Rectal smooth muscle tissue (tissue), 1 donor: Measurements from ENCODE around the gene AGBL4.
"Not testable (repeated sequence)": the region's sequence is repeated elsewhere in the genome, so short reads cannot be mapped to it uniquely, and the experiment has no call there.

ENCODE experiments used
- H3K27ac ChIP-seq: one replicate; pipeline ENCODE4 v1.7.0; 2013; ENCODE audit warnings: low read depth, low read length, inconsistent platforms
- H3K27me3 ChIP-seq: one replicate; pipeline ENCODE4 v1.7.0; 2013; ENCODE audit warnings: low read length; ENCODE audit not compliant: control insufficient read depth, insufficient read depth
- H3K36me3 ChIP-seq: one replicate; pipeline ENCODE4 v1.7.0; 2013; ENCODE audit warnings: low read length; ENCODE audit not compliant: control insufficient read depth, insufficient read depth
- H3K4me1 ChIP-seq: one replicate; pipeline ENCODE4 v1.7.0; 2013; ENCODE audit warnings: low read length; ENCODE audit not compliant: control insufficient read depth, insufficient read depth
- H3K4me3 ChIP-seq: one replicate; pipeline ENCODE4 v1.7.0; 2013; ENCODE audit warnings: low read length
- H3K9ac ChIP-seq: one replicate; pipeline ENCODE4 v1.7.0; 2013; ENCODE audit warnings: low read length

AGBL4 gene

GRCh38 chr1:50023292-50024159 is at the start of gene AGBL4:
Gene AGBL4, minus strand, starts transcription at chr1:50023954.
- H3K36me3 ChIP-seq: no peaks in the 10 kb centered on the region
- no peaks in the 10 kb centered on the region for H3K4me1 ChIP-seq
- no peaks in the 10 kb centered on the region for H3K27me3 ChIP-seq
- no peak within 1 kb of the TSS for H3K27ac ChIP-seq
- peak within 1 kb of the TSS; percentile 47 for H3K9ac ChIP-seq
- peak within 1 kb of the TSS; percentile 72 for H3K4me3 ChIP-seq

GRCh38 chr1:50066806-50067205 is 43.1 kb upstream of the AGBL4 start:
- H3K4me3 ChIP-seq: no peak overlapping the region
- H3K36me3 ChIP-seq: no peaks in the 10 kb centered on the region
- no peaks in the 10 kb centered on the region for H3K27me3 ChIP-seq
- H3K4me1 ChIP-seq: no peaks in the 10 kb centered on the region
- H3K9ac ChIP-seq: no peak overlapping the region
- H3K27ac ChIP-seq: no peak overlapping the region

GRCh38 chr1:50060279-50060678 is 36.5 kb upstream of the AGBL4 start:
- no peak overlapping the region for H3K27ac ChIP-seq
- H3K4me1 ChIP-seq: no peaks in the 10 kb centered on the region
- H3K27me3 ChIP-seq: no peaks in the 10 kb centered on the region
- no peak overlapping the region for H3K4me3 ChIP-seq
- no peak overlapping the region for H3K9ac ChIP-seq
- H3K36me3 ChIP-seq: no peaks in the 10 kb centered on the region

GRCh38 chr1:50048791-50049190 is 25.0 kb upstream of the AGBL4 start:
- peaks cover 6% of the 10 kb centered on the region for H3K27me3 ChIP-seq
- no peak overlapping the region for H3K27ac ChIP-seq
- no peak overlapping the region for H3K4me3 ChIP-seq
- H3K9ac ChIP-seq: no peak overlapping the region
- no peaks in the 10 kb centered on the region for H3K4me1 ChIP-seq
- H3K36me3 ChIP-seq: no peaks in the 10 kb centered on the region

GRCh38 chr1:50047916-50048694 is 24.4 kb upstream of the AGBL4 start:
- Histone ChIP-seq H3K27me3 (peaks cover 6% of the 10 kb centered on the region), H3K9ac (no peak overlapping the region), H3K4me3 (no peak overlapping the region), H3K4me1 (no peaks in the 10 kb centered on the region), H3K36me3 (no peaks in the 10 kb centered on the region), H3K27ac (no peak overlapping the region)

GRCh38 chr1:50038237-50038809 is 14.6 kb upstream of the AGBL4 start:
- no peaks in the 10 kb centered on the region for H3K36me3 ChIP-seq
- no peaks in the 10 kb centered on the region for H3K27me3 ChIP-seq
- H3K27ac ChIP-seq: no peak overlapping the region
- no peak overlapping the region for H3K4me3 ChIP-seq
- no peaks in the 10 kb centered on the region for H3K4me1 ChIP-seq
- H3K9ac ChIP-seq: no peak overlapping the region

GRCh38 chr1:50027794-50028193 is 4.0 kb upstream of the AGBL4 start:
- H3K4me3 ChIP-seq: no peak overlapping the region
- no peaks in the 10 kb centered on the region for H3K36me3 ChIP-seq
- no peak overlapping the region for H3K27ac ChIP-seq
- no peaks in the 10 kb centered on the region for H3K27me3 ChIP-seq
- H3K4me1 ChIP-seq: no peaks in the 10 kb centered on the region
- no peak overlapping the region for H3K9ac ChIP-seq

GRCh38 chr1:49995734-49996133 is 28.0 kb downstream of the AGBL4 start:
- Histone ChIP-seq H3K4me1 (no peaks in the 10 kb centered on the region), H3K4me3 (no peak overlapping the region), H3K27me3 (no peaks in the 10 kb centered on the region), H3K9ac (no peak overlapping the region), H3K27ac (no peak overlapping the region), H3K36me3 (no peaks in the 10 kb centered on the region)

- Histone ChIP-seq H3K9ac (no peak overlapping the region), H3K4me3 (no peak overlapping the region), H3K27ac (no peak overlapping the region), H3K4me1 (no peaks in the 10 kb centered on the region), H3K27me3 (no peaks in the 10 kb centered on the region), H3K36me3 (no peaks in the 10 kb centered on the region)
Observed at GRCh38 chr1:49971088-49971487, 52.7 kb downstream of the AGBL4 start.

- H3K27ac ChIP-seq: no peak overlapping the region
- no peaks in the 10 kb centered on the region for H3K27me3 ChIP-seq
- H3K9ac ChIP-seq: no peak overlapping the region
- no peaks in the 10 kb centered on the region for H3K4me1 ChIP-seq
- no peaks in the 10 kb centered on the region for H3K36me3 ChIP-seq
- H3K4me3 ChIP-seq: no peak overlapping the region
Observed at GRCh38 chr1:49951385-49951784, 72.4 kb downstream of the AGBL4 start.

GRCh38 chr1:49915301-49915700 is 108.5 kb downstream of the AGBL4 start:
- H3K9ac ChIP-seq, H3K4me3 ChIP-seq, H3K27me3 ChIP-seq, H3K27ac ChIP-seq, H3K36me3 ChIP-seq, H3K4me1 ChIP-seq: not testable (repeated sequence)

- no peaks in the 10 kb centered on the region for H3K36me3 ChIP-seq
- H3K4me1 ChIP-seq: no peaks in the 10 kb centered on the region
Observed at GRCh38 chr1:49906365-49906764, 117.4 kb downstream of the AGBL4 start.

More at GRCh38 chr1:49906365-49906764, 117.4 kb downstream of the AGBL4 start:
- Histone ChIP-seq H3K9ac (no peak overlapping the region), H3K4me3 (no peak overlapping the region), H3K27ac (no peak overlapping the region), H3K27me3 (no peaks in the 10 kb centered on the region)
